ENCODE data around the gene SPDYE5. TPM values are rescaled to one million over a fixed set of nuclear protein-coding genes. Genes with fewer than 3 reads are reported as not detected.
"Not testable (repeated sequence)": the region's sequence is repeated elsewhere in the genome, so short reads cannot be mapped to it uniquely, and the experiment has no call there.

Gene SPDYE5, protein sequence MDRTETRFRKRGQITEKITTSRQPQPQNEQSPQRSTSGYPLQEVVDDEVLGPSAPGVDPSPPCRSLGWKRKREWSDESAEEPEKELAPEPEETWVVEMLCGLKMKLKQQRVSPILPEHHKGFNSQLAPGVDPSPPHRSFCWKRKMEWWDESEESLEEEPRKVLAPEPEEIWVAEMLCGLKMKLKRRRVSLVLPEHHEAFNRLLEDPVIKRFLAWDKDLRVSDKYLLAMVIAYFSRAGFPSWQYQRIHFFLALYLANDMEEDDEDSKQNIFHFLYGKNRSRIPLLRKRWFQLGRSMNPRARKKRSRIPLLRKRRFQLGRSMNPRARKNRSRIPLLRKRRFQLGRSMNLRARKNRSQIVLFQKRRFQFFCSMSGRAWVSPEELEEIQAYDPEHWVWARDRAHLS
- not detected for total RNA-seq

DNA sequence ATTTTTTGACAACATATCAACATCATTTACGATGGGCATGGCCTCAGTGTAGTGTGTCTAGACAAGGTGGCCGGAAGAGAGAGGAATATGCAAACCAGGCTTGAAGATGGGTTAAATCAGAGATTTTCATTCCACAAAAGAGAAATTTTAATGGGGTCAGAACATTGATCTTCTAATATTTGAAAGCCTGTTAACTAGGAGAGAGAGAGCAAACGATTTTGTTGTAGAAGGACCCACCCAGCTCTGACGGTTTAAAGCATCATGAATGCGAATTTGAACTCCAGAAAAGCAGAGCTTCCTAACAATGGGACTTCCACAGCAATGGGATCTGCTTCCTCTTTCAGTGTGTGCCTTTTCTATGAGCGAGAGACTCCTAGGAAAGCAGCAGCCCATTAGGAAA, at the start of gene SPDYE5:
Gene SPDYE5, plus strand, starts transcription at position 301 of the 400 bp plus-strand sequence. CDS start 1,728 bp downstream, outside the sequence.
- not testable (repeated sequence) for DNase-seq

DNA sequence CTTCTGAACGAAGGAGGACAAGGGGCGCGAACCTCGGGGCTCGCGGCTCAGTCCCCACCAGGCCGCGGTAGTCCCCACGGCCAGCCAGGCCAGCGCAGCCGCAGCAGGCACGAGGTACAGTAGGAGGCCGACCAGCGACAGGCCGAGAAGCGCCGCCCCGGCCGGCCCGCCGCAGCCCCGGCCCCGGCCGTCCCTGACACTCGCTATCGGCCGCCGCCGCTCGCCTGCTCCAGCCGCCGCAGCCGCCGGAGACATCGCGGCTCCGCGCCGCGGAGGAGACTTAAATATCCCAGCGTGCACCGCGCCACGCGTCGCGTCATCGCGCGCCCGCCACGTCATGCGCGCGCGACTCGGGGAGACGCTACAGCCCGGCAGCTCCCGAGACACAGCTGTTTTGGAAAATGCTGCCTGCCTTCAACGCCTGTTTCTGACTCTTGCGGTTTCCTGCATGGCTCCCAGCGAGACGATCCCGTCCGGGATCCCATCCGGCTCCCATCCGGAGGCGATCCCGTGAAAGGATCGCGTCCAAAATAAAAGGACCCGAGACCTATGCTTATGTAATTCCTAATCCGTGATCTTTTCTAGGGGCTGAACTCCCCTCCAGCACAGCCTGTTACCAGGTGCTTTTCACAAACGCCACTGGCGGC, 49.5 kb upstream of the SPDYE5 start:
- DNase-seq = not testable (repeated sequence)

DNA sequence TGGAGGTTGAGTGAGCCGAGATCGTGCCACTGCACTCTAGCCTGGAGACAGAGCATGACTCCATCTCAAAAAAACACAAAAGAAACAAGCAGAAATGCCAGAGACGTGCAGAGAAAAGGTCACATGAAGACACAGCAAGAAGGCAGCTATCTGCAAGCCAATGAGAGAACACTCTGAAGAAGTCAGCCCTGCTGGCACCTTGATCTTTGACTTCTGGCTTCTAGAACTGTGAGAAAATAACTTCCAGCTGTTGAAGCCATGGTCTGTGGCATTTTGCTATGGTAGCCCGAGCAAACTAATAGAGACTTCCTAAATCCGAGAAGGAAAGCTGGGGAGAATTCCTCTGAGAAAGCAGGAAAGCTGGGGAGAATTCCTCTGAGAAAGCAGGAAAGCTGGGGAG, 42.2 kb upstream of the SPDYE5 start:
- DNase-seq = not testable (repeated sequence)

DNA sequence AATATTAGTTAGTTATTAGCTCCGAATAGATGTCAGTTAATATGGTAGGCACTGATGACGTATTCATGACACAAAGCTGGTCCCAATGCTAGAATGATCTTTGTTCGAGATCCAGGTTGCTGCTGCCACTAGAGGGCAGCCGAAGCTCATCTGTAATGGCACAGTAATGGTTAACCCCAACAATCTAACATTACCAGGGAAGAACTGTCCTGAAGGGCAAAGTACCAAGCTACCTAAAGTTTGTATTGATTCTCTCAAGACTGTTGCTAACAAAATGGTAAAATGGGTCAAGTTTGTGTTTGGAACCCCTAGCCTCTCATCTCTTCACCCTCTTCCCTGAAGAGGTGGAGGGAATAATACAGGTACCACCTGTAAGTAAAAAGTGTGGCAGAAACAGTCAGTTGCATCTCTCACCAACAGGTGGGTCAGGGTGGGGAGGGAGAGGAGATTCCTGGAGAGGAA, 39.6 kb upstream of the SPDYE5 start:
- not testable (repeated sequence) for DNase-seq

DNA sequence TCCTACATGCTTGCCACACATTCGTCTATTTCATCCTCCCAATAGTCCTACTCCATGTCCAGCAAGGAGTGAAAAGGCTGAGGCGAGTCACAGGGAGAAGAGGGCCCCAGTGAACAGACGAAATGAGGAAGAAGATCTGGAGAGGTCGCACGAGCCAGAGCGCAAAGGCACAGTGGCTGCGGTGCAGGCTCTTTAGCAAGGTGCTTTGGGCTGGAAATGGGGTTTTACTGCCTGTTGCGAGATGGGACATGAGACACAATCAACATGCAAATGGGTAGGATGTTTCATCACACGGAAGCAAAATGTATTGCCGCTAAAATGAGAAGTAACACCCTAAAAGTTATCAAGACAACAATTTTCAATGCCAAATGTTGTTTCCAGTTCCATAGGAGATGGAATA, 35.7 kb upstream of the SPDYE5 start:
- not testable (repeated sequence) for DNase-seq

DNA sequence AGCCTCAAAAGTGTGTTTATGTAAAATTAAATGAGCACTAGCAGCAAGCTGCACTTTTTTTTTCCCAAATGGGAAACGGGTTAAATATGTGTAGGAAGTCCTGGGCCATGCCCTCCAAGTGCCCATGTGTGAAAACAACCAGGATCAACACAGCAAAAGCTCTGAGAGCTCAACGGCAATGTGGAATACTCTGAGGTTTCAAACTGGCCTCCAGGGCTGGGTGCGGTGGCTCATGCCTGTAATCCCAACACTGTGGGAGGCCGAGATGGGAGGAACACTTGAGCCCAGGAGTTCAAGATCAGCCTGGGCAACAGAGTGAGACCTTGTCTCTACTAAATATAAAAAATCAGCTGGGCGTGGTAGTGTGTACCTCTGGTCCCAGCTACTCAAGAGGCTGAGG, 34.1 kb upstream of the SPDYE5 start:
- DNase-seq = not testable (repeated sequence)

DNA sequence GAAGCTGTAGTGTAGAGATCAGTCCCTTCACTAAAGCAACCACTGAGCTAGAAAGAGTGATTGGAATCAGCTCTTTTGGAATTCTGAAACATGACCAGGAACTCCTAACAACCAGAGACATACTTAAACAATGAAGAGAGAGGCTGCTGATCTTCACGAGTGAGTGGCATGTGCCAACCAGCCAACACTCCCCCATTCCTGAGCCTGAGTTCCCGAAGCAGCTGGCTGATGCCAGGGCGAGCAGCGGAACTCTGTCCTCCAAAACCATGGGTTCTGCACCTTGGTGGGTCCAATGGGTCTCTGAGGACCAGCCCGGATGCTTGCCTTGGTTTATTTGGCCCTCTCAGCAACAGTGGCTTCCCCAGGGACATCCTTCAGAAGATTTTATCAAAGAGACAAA, 31.6 kb upstream of the SPDYE5 start:
- not testable (repeated sequence) for DNase-seq

DNA sequence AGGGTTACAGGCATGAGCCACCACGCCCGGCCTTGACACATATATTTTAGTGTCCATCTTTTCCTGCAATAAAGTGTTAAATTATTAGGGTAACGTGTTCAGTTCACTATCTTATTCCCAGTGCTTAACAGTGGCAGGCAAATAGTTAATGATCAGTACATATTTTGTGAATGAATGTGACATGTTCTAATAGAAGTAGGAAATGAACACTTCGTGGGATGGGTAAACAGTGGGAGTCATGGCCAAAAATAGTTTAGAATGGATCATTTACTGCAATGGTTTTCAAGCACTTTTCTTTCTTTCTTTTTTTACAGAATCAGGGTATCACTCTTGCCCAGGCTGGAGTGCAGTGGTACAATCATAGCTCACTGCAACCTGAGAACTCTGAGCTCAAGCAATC, 22.0 kb upstream of the SPDYE5 start:
- not testable (repeated sequence) for DNase-seq

DNA sequence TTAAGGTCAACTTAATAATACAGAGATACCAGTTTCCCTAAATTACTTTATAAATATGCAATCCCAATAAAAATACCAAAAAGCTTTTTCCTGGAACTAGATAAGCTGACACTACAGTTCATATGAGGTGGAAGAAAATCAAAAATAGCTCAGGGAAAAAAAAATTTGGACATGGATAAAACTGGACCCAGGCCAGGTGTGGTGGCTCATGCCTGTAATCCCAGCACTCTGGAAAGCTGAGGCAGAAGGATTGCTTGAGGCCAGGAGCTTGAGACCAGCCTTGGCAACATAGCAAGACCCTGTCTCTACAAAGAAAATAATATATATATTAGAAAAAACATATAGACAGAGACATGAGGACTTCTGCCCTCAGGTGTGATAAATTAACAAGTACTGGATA, 14.7 kb upstream of the SPDYE5 start:
- DNase-seq = not testable (repeated sequence)

DNA sequence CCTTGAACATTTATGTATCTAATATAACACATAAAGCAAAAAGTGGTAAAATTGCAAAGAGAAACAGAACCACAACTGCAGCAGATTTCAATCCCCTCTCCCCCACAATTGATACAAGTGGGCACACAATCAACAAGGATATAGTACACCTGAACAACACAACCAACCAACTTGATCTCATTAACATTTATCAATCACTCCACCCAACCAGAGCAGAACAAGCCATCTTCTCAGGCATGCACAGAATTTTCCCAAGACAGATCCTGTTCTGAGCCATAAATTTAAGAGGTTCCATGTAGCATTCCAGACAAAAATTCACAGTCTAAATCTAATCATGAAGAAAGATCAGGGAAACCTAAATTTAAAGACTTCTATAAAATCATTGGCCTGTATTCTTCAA, 11.8 kb upstream of the SPDYE5 start:
- not testable (repeated sequence) for DNase-seq

DNA sequence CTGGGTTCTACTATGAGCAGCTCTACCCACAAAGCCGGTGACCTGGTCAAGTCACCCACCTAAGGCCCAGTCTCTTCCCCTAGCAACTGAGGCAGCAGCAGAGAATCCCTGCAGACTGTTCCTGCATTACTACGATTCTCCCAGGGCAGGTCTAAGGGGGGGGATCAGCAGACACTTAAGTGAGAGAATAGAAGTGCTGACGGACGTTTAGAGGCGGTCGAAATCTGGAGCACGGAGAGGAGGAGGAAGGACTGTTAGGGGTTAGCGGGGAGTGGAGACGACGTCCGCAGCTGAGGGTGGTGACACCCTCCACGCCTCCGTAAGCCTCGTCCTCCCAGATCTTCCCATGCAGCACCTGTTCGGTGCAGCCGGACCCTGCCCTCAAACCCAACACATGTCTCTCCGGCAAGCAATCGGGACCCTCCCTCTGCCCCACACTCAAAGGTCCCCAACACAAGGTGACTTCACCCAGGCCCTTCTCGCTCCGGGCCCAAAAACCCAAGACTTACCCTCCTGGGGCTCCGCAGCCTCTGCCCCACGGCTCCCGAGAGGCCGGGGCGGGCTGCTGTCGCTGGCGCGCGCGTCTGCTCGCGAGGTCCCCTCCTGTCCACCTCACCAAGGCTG, 6.7 kb upstream of the SPDYE5 start:
- DNase-seq = not testable (repeated sequence)

DNA sequence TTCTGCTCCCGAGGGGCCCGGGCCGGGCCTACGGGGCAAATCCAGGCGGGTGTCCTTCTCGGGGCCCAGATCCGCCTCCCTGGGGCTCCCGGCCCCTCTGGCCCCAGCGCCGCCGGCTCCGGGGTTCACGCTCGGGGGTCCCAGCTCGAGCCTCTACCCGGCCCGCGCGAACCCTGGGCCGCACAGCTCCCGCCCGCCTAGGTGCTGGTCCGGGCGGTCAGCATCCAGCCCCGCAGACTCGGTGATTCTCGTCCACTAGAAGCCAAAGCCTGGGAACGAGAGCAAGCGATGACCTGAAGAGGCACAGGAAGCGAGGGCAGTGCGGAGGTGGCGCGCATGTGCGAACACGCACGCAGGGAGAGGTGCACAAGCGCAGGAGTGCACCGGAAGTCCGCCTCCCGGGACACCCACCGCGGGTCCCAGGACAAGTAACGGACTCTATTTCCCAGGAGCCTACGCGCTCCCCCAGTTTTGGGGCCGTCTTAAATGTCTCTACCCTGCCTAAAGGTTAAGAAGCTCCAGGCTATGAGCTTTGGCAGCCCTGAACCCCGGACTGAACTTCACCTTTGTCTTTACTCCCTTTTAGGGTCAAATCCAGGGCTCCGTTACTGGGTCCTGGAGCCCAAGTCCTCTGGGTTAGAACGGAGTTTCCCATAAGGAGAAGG, 6.0 kb upstream of the SPDYE5 start, which contains the start of gene POM121C:
Gene POM121C, minus strand, starts transcription at position 321 of the 665 bp plus-strand sequence. CDS start 44,803 bp downstream, outside the sequence.
- peak; percentile 82 for DNase-seq

DNA sequence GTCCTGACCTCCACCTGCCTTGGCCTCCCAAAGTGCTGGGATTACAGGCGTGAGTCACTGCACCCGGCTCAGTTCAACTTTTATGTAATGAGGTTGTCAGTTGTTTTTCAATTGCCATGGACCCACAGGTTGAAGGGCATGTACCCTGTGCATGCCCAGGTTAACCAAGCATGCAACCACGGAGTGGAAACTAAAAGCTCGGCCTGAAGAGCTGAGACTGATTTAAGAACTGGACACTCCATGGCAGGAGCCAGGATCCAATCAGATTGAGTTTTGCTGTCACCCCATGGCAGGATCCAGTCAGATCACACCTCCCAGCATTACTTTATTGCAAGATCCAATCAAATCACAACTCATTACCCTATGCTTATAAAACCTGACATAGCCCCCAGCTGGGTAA, 16.9 kb downstream of the SPDYE5 start:
- not testable (repeated sequence) for DNase-seq

DNA sequence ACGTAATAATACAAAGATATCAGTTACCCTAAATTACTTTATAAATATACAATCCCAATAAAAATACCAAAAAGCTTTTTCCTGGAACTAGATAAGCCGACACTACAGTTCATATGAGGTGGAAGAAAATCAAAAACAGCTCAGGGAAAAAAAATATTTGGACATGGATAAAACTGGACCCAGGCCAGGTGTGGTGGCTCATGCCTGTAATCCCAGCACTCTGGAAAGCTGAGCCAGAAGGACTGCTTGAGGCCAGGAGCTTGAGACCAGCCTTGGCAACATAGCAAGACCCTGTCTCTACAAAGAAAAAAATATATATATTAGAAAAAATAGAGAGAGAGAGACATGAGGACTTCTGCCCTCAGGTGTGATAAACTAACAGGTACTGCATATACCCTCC, 26.7 kb downstream of the SPDYE5 start:
- not testable (repeated sequence) for DNase-seq

DNA sequence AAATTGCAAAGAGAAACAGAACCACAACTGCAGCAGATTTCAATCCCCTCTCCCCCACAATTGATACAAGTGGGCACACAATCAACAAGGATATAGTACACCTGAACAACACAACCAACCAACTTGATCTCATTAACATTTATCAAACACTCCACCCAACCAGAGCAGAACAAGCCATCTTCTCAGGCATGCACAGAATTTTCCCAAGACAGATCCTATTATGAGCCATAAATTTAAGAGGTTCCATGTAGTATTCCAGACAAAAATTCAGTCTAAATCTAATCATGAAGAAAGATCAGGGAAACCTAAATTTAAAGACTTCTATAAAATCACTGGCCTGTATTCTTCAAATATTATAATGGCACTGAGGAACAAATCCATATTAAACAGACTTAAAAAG, 29.6 kb downstream of the SPDYE5 start:
- not testable (repeated sequence) for DNase-seq

DNA sequence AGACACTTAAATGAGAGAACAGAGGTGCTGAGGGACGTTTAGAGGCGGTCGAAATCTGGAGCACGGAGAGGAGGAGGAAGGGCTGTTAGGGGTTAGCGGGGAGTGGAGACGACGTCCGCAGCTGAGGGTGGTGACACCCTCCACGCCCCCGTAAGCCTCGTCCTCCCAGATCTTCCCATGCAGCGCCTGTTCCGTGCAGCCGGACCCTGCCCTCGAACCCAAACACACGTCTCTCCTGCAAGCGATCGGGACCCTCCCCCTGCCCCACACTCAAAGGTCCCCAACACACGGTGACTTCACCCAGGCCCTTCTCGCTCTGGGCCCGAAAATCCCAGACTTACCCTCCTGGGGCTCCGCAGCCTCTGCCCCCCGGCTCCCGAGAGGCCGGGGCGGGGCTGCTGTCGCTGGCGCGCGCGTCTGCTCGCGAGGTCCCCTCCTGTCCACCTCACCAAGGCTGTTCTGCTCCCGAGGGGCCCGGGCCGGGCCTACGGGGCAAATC, 35.2 kb downstream of the SPDYE5 start:
- DNase-seq = not testable (repeated sequence)

DNA sequence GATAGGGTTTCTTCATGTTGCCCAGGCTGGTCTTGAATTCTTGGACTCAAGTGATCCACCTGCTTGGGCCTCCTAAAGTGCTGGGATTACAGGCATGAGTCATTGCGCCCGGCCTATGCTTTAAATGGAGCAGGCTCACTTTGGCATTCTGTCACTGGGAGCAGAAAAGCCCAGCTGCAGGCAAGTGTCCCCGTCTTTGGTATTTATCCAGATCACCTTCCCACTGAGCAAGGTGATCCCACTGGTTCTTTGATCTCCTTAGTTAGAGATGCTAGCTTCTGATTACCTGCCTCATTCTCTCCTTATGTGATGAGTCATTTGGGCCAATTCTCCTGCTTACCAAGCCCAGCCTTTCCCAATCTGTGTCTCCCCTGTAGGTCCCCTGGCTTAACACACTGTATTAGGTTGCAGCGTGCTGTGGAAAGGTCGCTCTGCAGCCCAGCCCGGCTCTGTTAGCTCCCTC, 39.3 kb downstream of the SPDYE5 start:
- DNase-seq = no peak

DNA sequence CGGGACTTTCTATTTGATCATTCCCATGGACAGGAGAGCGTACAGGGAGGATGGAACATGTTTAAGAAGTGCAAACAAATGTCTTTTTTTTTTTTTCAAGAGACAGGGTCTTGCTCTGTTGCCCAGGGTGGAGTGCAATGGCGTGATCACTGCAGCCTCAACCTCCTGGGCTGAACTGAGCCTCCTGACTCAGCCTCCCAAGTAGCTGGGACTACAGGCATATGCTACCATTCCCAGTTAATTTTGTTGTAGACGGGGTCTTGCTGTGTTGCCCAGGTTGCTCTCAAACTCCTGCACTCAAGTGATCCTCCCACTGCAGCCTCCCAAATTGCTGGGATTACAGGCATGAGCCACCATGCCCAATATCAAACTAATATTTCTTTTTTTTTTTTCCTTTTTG, 40.5 kb downstream of the SPDYE5 start:
- DNase-seq = no peak

DNA sequence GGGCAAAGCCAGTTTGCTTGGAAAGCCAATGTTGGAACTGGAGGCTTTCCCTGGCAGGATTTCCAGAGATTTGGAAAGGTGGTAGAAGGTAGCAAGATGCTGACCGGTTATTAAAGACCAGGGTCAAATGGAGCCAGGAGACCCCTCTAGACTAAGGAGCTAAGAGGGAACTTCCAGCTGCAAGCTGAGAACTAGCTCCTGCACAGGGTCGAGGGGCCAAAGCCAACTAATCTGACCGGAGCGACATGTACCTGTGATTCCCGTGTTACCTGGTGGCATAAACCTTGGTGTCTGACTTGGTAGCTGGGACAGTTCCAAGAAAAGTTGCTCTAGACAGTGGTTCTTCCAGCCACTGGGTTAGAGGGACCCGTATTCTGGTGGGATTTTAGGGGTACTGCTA, 41.8 kb downstream of the SPDYE5 start:
- no peak for DNase-seq

DNA sequence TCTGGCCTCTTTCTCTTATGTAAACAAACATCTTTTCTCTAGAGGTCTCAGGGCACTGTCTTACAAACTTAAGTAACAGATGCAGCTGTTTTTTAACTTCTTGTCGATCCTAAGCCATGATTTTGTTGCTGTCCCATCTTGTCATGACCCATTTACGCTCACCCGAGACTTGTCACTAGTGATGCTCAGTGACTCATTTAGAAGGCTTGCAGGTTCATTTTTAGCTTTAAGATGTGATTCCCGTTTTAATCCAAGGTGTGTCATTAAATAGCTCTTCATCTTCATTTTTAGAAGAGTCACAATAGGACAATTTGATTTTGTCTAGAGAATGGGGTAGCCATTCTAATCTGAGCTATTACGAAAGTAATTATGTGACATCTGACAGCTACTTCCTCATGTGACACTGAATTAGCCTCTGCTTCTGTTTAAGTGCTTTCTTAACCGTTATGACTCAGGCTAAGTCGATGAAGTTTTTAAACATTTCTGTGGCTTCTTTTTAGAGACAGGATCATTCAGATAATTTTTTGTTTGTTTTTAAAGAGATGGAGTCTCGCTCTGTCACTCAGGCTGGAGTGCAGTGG, 42.7 kb downstream of the SPDYE5 start:
- no peak for DNase-seq

DNA sequence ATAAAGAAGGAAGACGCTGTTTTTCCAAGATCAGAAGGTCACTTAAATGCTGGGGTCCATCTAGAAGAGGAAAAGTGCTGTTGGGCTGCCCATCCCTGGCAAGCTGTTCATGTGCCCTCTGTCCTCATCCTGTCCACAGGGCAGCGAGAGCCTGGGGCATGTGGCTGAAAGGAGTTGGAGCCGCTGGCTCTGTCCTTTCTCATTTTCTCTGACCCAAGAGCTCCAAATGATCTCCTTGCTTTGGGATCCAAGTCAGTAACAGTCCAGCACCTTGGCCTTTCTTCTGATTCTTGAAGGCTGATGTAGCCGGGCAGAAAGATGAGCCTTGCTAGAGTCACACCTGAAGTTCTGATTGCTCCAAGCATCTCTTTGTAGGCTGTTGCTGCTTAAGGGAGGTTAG, 44.4 kb downstream of the SPDYE5 start:
- DNase-seq = no peak

All from skin of body (tissue), 2 donors.